ENCODE data around the gene SELENBP1. TPM values are rescaled to one million over a fixed set of nuclear protein-coding genes. Genes with fewer than 3 reads are reported as not detected.

SELENBP1 gene
- total and polyA plus RNA-seq, 2 of the 13 experiments (the other 11 are each of a cell fraction or from before 2014, with no cell fraction given): 27.8 to 29.0 TPM

GRCh38 chr1:151346769-151347522, 25.6 kb downstream of the SELENBP1 start, which contains the start of gene RFX5 (continued):
- TF ChIP-seq KLF13 (CRISPR knock-in tag; IDR thresholded peaks at IDR 0.05) (no peak), ZNF530 (CRISPR knock-in tag; IDR thresholded peaks at IDR 0.05; ENCODE audit: low read depth) (no peak), PITX1 (CRISPR knock-in tag; IDR thresholded peaks at IDR 0.05) (no peak), PCBP2 (optimal IDR thresholded peaks at IDR 0.05; ENCODE audit: low read depth, low read length, poor library complexity, severe bottlenecking) (peak; percentile 38), POLR2AphosphoS5 (IDR thresholded peaks at IDR 0.05; ENCODE audit: low read depth, low read length) (peak; percentile 64), FUBP1 (CRISPR knock-in tag; IDR thresholded peaks at IDR 0.05; ENCODE audit: borderline replicate concordance) (no peak), RFX5 (IDR thresholded peaks at IDR 0.05; ENCODE audit: low read depth, low read length) (peak; percentile 99), HDAC2 (CRISPR knock-in tag; IDR thresholded peaks at IDR 0.05) (no peak; the same call in 1 of the 2 replicates), RBFOX2 (IDR thresholded peaks at IDR 0.05; ENCODE audit: low read depth, low read length) (peak; percentile 49), TBX3 (IDR thresholded peaks at IDR 0.05; ENCODE audit: borderline replicate concordance) (peak; percentile 75; the same call in 1 of the 2 replicates), FLYWCH1 (CRISPR knock-in tag; IDR thresholded peaks at IDR 0.05) (no peak), ZSCAN9 (CRISPR knock-in tag; IDR thresholded peaks at IDR 0.05; ENCODE audit: borderline replicate concordance) (peak; percentile 33; the same call in 1 of the 2 replicates), ZNF781 (CRISPR knock-in tag; IDR thresholded peaks at IDR 0.05; ENCODE audit: borderline replicate concordance, not compliant biosample characterization) (no peak), ZNF891 (CRISPR knock-in tag; IDR thresholded peaks at IDR 0.05) (no peak), PRPF4 (IDR thresholded peaks at IDR 0.05; ENCODE audit: low read depth, low read length, poor library complexity, severe bottlenecking) (peak; percentile 95), ATRX (CRISPR knock-in tag; IDR thresholded peaks at IDR 0.05; ENCODE audit: borderline replicate concordance) (no peak), ZNF773 (CRISPR knock-in tag; IDR thresholded peaks at IDR 0.05; ENCODE audit: borderline replicate concordance) (no peak), PPARG (CRISPR knock-in tag; conservative IDR thresholded peaks at IDR 0.05) (no peak), RXRB (CRISPR knock-in tag; IDR thresholded peaks at IDR 0.05; ENCODE audit: borderline replicate concordance) (no peak; the same call in 1 of the 2 replicates)
- TF ChIP-seq, protein P1, sequence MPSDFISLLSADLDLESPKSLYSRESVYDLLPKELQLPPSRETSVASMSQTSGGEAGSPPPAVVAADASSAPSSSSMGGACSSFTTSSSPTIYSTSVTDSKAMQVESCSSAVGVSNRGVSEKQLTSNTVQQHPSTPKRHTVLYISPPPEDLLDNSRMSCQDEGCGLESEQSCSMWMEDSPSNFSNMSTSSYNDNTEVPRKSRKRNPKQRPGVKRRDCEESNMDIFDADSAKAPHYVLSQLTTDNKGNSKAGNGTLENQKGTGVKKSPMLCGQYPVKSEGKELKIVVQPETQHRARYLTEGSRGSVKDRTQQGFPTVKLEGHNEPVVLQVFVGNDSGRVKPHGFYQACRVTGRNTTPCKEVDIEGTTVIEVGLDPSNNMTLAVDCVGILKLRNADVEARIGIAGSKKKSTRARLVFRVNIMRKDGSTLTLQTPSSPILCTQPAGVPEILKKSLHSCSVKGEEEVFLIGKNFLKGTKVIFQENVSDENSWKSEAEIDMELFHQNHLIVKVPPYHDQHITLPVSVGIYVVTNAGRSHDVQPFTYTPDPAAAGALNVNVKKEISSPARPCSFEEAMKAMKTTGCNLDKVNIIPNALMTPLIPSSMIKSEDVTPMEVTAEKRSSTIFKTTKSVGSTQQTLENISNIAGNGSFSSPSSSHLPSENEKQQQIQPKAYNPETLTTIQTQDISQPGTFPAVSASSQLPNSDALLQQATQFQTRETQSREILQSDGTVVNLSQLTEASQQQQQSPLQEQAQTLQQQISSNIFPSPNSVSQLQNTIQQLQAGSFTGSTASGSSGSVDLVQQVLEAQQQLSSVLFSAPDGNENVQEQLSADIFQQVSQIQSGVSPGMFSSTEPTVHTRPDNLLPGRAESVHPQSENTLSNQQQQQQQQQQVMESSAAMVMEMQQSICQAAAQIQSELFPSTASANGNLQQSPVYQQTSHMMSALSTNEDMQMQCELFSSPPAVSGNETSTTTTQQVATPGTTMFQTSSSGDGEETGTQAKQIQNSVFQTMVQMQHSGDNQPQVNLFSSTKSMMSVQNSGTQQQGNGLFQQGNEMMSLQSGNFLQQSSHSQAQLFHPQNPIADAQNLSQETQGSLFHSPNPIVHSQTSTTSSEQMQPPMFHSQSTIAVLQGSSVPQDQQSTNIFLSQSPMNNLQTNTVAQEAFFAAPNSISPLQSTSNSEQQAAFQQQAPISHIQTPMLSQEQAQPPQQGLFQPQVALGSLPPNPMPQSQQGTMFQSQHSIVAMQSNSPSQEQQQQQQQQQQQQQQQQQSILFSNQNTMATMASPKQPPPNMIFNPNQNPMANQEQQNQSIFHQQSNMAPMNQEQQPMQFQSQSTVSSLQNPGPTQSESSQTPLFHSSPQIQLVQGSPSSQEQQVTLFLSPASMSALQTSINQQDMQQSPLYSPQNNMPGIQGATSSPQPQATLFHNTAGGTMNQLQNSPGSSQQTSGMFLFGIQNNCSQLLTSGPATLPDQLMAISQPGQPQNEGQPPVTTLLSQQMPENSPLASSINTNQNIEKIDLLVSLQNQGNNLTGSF (CRISPR knock-in tag; IDR thresholded peaks at IDR 0.05): no peak
